Neural cell (in vitro differentiated cells): ENCODE results near the gene ZNF782.

Experiments used
- MXI1 ChIP-seq: fragments of 450-650 bp; conservative IDR thresholded peaks from 2 replicates; pipeline ENCODE4 v1.6.1; 2014; ENCODE audit warnings: antibody characterized with exemption, mild to moderate bottlenecking; ENCODE audit not compliant: poor library complexity, severe bottlenecking
- TF ChIP-seq, protein P1 (sequence below): IDR thresholded peaks from 2 replicates; pipeline ENCODE4 v1.6.1; 2012; ENCODE audit warnings: borderline replicate concordance
- TF ChIP-seq, protein P2 (sequence below): fragments of 450-650 bp; IDR thresholded peaks from 2 replicates; pipeline ENCODE4 v1.5.1; 2014; ENCODE audit warnings: antibody characterized with exemption, mild to moderate bottlenecking, moderate library complexity; ENCODE audit not compliant: poor library complexity, severe bottlenecking

DNA sequence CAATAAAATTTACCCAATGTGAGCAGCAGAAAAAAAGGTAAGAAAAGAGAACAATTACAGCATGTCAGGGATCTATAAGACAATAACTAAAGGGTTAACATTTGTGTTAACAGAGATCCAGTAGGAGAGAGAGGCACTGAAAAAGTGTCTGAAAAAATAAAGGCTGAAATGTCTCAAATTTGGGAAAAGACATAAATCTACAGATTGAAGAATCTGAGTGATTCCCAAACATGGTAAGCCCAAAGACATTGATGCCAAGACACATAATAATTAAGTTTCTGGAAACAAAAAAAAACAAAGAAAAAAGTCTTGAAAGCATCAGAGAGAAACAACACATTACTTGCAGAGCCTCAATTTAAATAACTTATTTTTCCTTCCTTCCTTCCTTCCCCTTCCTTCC, 31.1 kb upstream of the ZNF782 start:
- TF ChIP-seq, protein P1, sequence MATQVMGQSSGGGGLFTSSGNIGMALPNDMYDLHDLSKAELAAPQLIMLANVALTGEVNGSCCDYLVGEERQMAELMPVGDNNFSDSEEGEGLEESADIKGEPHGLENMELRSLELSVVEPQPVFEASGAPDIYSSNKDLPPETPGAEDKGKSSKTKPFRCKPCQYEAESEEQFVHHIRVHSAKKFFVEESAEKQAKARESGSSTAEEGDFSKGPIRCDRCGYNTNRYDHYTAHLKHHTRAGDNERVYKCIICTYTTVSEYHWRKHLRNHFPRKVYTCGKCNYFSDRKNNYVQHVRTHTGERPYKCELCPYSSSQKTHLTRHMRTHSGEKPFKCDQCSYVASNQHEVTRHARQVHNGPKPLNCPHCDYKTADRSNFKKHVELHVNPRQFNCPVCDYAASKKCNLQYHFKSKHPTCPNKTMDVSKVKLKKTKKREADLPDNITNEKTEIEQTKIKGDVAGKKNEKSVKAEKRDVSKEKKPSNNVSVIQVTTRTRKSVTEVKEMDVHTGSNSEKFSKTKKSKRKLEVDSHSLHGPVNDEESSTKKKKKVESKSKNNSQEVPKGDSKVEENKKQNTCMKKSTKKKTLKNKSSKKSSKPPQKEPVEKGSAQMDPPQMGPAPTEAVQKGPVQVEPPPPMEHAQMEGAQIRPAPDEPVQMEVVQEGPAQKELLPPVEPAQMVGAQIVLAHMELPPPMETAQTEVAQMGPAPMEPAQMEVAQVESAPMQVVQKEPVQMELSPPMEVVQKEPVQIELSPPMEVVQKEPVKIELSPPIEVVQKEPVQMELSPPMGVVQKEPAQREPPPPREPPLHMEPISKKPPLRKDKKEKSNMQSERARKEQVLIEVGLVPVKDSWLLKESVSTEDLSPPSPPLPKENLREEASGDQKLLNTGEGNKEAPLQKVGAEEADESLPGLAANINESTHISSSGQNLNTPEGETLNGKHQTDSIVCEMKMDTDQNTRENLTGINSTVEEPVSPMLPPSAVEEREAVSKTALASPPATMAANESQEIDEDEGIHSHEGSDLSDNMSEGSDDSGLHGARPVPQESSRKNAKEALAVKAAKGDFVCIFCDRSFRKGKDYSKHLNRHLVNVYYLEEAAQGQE: no peak
- TF ChIP-seq MXI1: no peak
- TF ChIP-seq, protein P2, sequence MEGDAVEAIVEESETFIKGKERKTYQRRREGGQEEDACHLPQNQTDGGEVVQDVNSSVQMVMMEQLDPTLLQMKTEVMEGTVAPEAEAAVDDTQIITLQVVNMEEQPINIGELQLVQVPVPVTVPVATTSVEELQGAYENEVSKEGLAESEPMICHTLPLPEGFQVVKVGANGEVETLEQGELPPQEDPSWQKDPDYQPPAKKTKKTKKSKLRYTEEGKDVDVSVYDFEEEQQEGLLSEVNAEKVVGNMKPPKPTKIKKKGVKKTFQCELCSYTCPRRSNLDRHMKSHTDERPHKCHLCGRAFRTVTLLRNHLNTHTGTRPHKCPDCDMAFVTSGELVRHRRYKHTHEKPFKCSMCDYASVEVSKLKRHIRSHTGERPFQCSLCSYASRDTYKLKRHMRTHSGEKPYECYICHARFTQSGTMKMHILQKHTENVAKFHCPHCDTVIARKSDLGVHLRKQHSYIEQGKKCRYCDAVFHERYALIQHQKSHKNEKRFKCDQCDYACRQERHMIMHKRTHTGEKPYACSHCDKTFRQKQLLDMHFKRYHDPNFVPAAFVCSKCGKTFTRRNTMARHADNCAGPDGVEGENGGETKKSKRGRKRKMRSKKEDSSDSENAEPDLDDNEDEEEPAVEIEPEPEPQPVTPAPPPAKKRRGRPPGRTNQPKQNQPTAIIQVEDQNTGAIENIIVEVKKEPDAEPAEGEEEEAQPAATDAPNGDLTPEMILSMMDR: no peak
